ENCODE results near the gene KCND1. TPM values are rescaled to one million over a fixed set of nuclear protein-coding genes. Genes with fewer than 3 reads are reported as not detected.

The KCND1 gene

GRCh38 chrX:48911412-48912182 is 60.0 kb downstream of the KCND1 start, which contains the start of gene SLC35A2:
SLC35A2 (minus strand) TSS chrX:48911646; CDS start chrX:48911636, 10 bp downstream.
- Histone ChIP-seq H3K27me3 (ENCODE audit: control insufficient read depth in 1 of 2, insufficient read depth in 1 of 2, low read length in 2 of 2) (peaks cover 0 to 3% of the 10 kb centered on the region in 2 experiments), H3K4me1 (ENCODE audit: control insufficient read depth, insufficient read depth, low read depth, low read length) (peaks cover 7% of the 10 kb centered on the region), H3K9ac (ENCODE audit: low read length) (peak within 1 kb of the TSS; percentile 93), H3K4me2 (ENCODE audit: low read length, poor library complexity, severe bottlenecking) (peak within 1 kb of the TSS; percentile 74), H2BK120ac (ENCODE audit: low read depth, low read length) (peak within 1 kb of the TSS; percentile 5), H3K9me3 (ENCODE audit: control insufficient read depth, low read length) (peaks cover 3% of the 10 kb centered on the region), H3K27ac (ENCODE audit: low read length, poor library complexity, severe bottlenecking) (peak within 1 kb of the TSS; percentile 94), H3K4ac (ENCODE audit: low read depth in 1 of 2, low read length in 2 of 2) (peak within 1 kb of the TSS in 1 of 2 experiments; percentile 65), H2BK12ac (ENCODE audit: low read length in 2 of 2) (no peak within 1 kb of the TSS), H2AK5ac (ENCODE audit: low read length, severe bottlenecking) (no peak within 1 kb of the TSS), H2AFZ (ENCODE audit: low read depth, low read length) (no peak within 1 kb of the TSS), H2BK5ac (ENCODE audit: low read depth, low read length, poor library complexity, severe bottlenecking) (peak within 1 kb of the TSS; percentile 94), H3K4me3 (ENCODE audit: insufficient read depth in 1 of 2, low read depth in 1 of 2, low read length in 2 of 2) (peak within 1 kb of the TSS; percentile 82 to 88), H4K91ac (ENCODE audit: low read length) (peak within 1 kb of the TSS; percentile 83), H2BK15ac (ENCODE audit: low read depth, poor library complexity, severe bottlenecking) (peak within 1 kb of the TSS; percentile 23), H3K23ac (ENCODE audit: low read length in 2 of 2) (no peak within 1 kb of the TSS), H4K8ac (ENCODE audit: low read length) (peak within 1 kb of the TSS; percentile 82), H3K36me3 (ENCODE audit: control insufficient read depth in 1 of 2, insufficient read depth in 2 of 2, low read depth in 1 of 2, low read length in 2 of 2) (peaks cover 21 to 30% of the 10 kb centered on the region in 2 experiments), H3K79me1 (replicated peaks; ENCODE audit: low read length, poor library complexity, severe bottlenecking) (peaks cover 14% of the 10 kb centered on the region), H3K14ac (ENCODE audit: low read length in 2 of 2) (no peak within 1 kb of the TSS), H3K18ac (ENCODE audit: low read depth in 1 of 2, low read length in 2 of 2) (peak within 1 kb of the TSS; percentile 68 to 75)
- under 1% methylated on average over 51 of the region's 60 CpGs for WGBS
- DNase-seq: peak; percentile 83

Small RNA genes within 50 kb of the gene (small RNA-seq; reads per million reads assigned to genes)
- gene RNU6-722P (ENCODE audit: low read depth): not detected
